GM10847 (cell line): ENCODE results near the gene MLST8.

ENCODE experiments used
- POLR2A ChIP-seq: IDR thresholded peaks from 2 replicates; pipeline ENCODE4 v1.6.1; 2011; ENCODE audit not compliant: insufficient read length; ENCODE audit errors: extremely low read depth

The MLST8 gene

DNA sequence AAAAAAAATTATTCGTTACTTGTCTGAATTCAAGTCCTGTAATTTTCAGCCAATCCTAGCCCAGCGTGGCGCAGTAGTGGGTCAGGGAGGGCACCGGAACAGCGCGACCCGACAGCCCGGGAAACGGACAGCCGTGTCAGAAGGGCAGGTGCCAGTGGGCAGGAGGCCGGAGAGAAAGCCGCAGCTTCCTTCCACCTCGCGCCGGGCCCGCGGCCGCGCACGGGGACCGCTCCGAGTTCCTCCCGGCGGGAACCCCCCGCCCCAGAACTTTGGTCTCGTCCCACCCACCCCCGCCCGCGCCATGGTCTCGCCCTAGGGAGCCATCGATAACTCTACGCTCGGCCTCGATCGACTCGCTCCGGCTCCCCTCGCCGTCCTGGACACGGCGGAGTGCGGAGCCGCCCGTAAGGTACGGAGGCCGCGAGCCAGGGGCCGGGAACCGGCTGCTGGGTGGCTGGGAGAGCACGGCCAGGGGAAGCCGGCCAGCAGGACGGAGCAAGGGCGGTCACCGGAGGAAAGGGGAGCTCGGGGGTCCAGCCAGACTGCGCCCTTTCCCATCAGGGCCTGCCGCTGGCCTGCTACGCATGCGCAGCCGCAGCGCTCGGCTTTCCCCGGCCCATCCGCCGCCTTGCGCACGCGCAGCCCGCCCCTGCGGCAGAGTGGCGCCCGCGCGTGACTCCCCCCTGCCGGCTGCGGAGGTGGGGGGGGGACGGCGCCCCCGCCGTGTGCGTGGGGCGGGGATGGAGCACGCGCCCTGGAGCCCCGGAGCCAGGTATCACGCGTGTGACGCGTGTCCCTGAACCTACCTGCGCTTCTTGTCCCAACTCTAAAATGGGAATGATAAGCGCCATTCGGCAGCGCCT is at the start of gene MLST8:
MLST8 (plus strand) TSS at position 351 of the 863 bp plus-strand sequence. CDS start 632 bp downstream, outside the sequence.
- TF ChIP-seq POLR2A, result peak; percentile 90

DNA sequence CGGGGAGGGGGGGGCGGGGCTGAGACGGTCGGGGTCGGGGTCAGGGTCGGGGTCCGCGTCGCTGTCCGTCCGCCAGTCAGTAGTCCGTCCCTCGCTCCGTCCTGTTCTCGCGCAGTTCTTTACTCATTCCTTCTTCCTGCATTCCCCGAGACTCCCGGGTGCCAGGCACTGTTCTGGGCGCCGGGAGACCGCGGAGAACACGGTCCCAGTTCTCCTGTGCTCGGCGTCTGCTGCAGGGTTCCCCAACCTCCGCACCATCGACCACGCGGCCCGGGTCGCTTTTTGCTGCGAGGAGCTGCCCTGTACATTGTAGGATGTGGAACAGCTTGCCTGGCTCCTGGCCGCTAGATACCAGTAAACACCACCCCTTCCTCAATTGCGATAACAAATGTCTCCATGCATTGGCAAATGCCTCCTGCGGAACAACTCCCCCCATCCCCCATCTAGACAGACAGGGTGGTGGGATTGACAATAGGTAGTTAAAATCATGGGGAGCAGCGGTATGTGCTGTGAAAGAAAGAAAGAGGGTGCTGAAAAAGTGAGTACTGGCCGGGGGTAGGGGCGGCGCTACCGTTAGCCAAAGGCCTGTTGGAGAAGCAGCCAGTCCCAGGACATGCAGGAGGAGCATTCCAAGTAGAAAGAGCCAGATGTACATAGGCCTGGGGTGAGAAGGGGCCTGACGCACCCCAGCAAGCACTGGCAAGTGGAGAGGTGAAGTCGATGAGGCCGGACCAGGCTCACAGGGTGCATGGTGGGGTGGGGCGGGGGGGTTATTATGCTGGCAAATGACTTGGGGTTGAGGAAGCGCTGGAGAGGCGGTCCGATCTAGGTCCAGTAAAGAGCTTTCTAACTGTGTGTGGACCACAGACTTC is 49.0 kb upstream of the MLST8 start:
- TF ChIP-seq POLR2A, result no peak

GRCh38 chr16:2156849-2157224 is 48.4 kb upstream of the MLST8 start:
- TF ChIP-seq POLR2A, result no peak

DNA sequence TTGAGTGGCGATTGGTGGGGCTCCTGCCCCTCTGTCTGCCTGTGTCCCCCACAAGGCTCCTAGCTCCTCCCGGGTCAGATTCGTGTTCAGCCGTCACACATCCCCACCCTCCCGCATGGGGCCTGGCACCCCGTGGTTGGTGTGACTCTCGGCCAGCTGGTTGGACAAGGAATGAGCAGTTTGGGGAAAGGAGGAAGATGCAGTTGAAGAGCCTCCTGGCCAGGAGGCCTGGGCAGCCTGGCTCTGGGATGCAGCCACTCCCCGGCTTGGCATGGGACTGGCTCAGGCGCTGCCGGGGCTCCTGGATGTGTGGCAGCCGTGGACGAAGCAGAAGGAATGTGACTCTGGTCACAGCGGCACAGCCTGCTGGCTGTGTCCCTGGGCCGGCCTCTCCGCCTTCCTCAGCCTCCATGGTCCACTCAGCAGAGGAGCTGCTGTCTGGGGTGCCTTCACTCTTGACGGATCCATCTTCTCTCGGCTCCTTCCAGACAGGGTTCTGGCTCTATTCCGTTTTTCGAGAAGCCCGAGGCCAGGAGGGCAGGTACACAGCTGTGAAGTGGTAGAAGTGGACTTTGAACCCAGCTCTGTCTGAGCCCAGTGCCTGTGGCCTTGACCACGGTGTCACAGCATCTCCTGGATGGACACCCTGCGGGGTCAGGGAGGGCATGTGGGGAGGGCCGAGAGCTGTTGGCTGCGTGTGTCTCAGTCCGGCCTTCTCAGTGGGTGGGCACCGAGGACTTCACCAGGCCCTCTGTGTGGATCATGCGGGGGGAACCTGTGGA is 47.6 kb upstream of the MLST8 start:
- no peak for TF ChIP-seq POLR2A

GRCh38 chr16:2158262-2158638 is 47.0 kb upstream of the MLST8 start:
- TF ChIP-seq POLR2A, result no peak

DNA sequence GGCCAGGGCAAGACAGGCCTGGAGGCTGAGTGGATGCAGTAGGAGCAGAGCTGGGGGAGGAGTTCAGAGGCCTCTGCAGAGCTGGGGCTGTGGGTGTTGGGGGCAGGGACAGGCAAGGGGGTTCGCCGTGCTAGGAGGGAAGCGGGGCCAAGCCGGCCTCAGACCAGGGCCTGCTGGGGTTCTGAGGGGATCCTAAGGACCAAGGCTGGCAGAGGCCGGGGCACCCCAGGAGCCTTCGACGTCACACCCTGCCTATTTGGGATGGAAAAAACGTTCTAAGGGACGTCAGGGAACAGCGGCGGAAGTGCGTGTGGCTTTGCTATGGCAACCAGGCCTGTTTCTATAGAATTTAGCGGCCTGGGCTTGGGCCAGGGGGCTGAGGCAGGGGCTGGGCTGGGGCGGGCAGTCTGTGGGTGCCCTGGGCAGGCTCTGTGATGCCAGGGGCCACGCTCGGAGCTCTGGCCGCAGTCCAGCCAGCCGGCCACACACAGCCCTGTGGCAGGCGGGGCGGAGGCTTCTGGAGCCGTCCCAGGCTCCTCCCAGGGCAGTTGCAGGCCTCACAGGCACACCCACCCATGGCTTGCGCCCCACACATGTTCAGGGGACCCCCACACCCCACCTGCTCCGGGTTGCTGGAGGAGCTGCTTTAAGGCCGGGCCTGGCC is 45.9 kb upstream of the MLST8 start:
- no peak for TF ChIP-seq POLR2A

- TF ChIP-seq POLR2A, result no peak
These were observed 44.2 kb upstream of the MLST8 start for GRCh38 chr16:2160915-2161551.

DNA sequence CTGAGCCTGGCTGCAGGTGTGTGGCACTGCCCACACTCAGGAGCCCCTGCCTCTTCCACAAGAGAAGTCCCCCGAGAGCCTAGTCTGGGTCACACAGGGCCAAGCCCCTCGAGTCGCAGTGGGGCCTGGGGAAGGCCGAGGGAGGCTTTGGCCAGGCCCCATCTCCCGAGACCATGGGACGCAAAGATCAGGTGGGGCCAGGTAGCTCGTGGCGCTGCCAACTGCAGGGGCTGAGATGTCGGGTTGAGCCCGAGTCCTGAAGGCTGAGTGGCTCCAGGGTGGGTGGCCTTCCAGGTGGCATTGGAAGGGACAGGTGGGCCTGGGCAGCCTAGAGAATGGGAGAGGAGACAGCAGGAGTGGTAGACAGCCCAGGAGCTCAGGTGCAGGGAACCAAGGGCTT is 43.3 kb upstream of the MLST8 start:
- TF ChIP-seq POLR2A, result no peak

GRCh38 chr16:2162676-2163118 is 42.6 kb upstream of the MLST8 start:
- TF ChIP-seq POLR2A, result no peak

- no peak for TF ChIP-seq POLR2A
These were observed 41.9 kb upstream of the MLST8 start for GRCh38 chr16:2163211-2163881.

GRCh38 chr16:2165861-2166260 is 39.4 kb upstream of the MLST8 start:
- TF ChIP-seq POLR2A, result no peak

DNA sequence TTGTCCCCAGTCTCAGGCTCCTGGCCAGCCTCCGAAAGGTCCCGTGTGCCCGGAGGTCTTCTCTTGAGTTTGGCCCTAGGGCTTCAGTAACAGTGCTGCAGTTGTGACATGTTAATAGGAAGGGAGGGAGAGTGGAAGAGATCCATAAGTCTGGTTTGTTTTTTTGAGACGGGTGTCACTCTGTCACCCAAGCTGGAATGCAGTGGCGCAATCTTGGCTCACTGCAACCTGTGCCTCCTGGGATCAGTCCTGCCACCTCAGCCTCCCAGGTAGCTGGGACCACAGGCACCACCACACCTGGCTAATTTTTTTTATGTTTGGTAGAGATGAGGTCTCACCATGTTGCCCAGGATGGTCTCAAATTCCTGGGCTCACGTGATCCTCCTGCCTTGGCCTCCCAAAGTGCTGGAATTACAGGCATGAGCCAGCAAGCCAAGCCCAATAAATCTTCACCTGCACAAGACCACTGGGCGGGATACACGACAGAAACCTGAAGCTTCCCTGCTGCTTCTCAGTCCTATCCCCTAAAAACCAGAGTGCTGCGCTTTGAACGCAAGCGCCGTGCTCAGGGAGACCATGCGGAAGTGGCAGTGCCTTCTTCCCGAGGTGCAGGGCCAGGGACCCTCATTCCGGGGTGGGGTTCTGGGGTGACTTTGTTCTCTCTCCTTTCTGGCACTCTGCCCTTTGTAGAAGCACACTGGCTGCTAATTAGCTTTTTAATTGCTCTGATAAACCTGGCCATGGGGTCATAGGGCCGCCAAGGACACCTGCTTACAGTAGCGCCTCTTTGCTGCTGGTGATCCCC is 38.8 kb upstream of the MLST8 start:
- no peak for TF ChIP-seq POLR2A

GRCh38 chr16:2167068-2167638 is 38.1 kb upstream of the MLST8 start:
- no peak for TF ChIP-seq POLR2A
